HCT116 (cell line): Measurements from ENCODE around the gene RASSF3. TPM values are rescaled to one million over a fixed set of nuclear protein-coding genes. Genes with fewer than 3 reads are reported as not detected.

Experiments used
- ATAC-seq: fragments of 200-7000 bp; cut with Tn5 transposase; 2 replicates; pipeline ENCODE4 v1.9.1; 2020; ENCODE audit warnings: mild to moderate bottlenecking, moderate library complexity
- BruUV-seq: library from RNA; stranded (reverse); fragments of 400-500 nt; replicated peaks from 2 replicates; lab custom pipeline; 2021; lab: Mats Ljungman, UMichigan
- CTCF ChIA-PET: fragments of 300-600 bp; sonication (Branson Sonifier 250); formaldehyde crosslinking; loops from one replicate; lab custom pipeline; 2021; ENCODE audit warnings: antibody characterized with exemption; lab: Charles Lee
- POLR2A ChIA-PET: fragments of 300-600, 350-600 bp; sonication (Branson Sonifier 250); formaldehyde crosslinking; loops from one replicate; lab custom pipeline; 2021; ENCODE audit warnings: antibody characterized with exemption; lab: Charles Lee
- RAD21 ChIA-PET, 2 experiments: fragments of 300-600 bp; sonication (Branson Sonifier 250); formaldehyde crosslinking; loops; one replicate each; lab custom pipeline; 2023; ENCODE audit warnings: low total read pairs in 2 of 2; ENCODE audit not compliant: uncharacterized antibody in 2 of 2, unreplicated experiment in 2 of 2, low non-redundant PET in 1 of 2; lab: Charles Lee
- DNase-seq: peaks from one replicate; pipeline ENCODE4 v3.0.0-alpha.2; 2010; ENCODE audit warnings: low read depth, low spot score
- H2AFZ ChIP-seq: fragments of 200-600 bp; shearing (Covaris generic), sonication (generic); 2 replicates; pipeline ENCODE4 v1.6.1; 2017; ENCODE audit warnings: low read depth, mixed run types, mixed read lengths, antibody characterized with exemption, low read length; ENCODE audit not compliant: poor library complexity, severe bottlenecking
- H3K27ac ChIP-seq: 2 replicates; pipeline ENCODE4 v1.5.1; 2012; ENCODE audit warnings: low read depth, low read length
- H3K27me3 ChIP-seq: fragments of 200-600 bp; sonication (generic); 2 replicates; pipeline ENCODE4 v1.6.1; 2016; ENCODE audit warnings: mixed run types, low read length, mixed read lengths; ENCODE audit not compliant: insufficient read depth
- H3K36me3 ChIP-seq, 2 experiments: fragments of 200-500 bp in 1 of 2; fragments of 200-600 bp in 1 of 2; sonication (Bioruptor generic) in 1 of 2; sonication (generic) in 1 of 2; 2 replicates each; pipeline versions ENCODE4 v1.5.1 to v1.6.1; 2014 to 2016; ENCODE audit warnings: low read length in 2 of 2, inconsistent platforms in 1 of 2, mixed read lengths in 1 of 2, mixed run types in 1 of 2; ENCODE audit not compliant: insufficient read depth in 2 of 2, control insufficient read depth in 1 of 2
- H3K4me1 ChIP-seq, 2 experiments: fragments of 200-600 bp in 1 of 2; sonication (generic) in 1 of 2; 2 replicates each; pipeline versions ENCODE4 v1.5.1 to v1.6.1; 2012 to 2017; ENCODE audit warnings: low read length in 2 of 2, inconsistent platforms in 1 of 2, mild to moderate bottlenecking in 1 of 2, mixed read lengths in 1 of 2, mixed run types in 1 of 2, moderate library complexity in 1 of 2; ENCODE audit not compliant: insufficient read depth in 2 of 2, control insufficient read depth in 1 of 2
- H3K4me2 ChIP-seq: fragments of 200-600 bp; sonication (generic); 2 replicates; pipeline ENCODE4 v1.6.1; 2017; ENCODE audit warnings: mixed run types, low read length, mixed read lengths
- H3K4me3 ChIP-seq, 2 experiments: fragments of 200-600 bp in 1 of 2; sonication (generic) in 1 of 2; replicated peaks in 1 of 2; 2 replicates each; pipeline ENCODE4 v1.5.1; 2011 to 2016; ENCODE audit warnings: low read length in 2 of 2, control low read depth in 1 of 2, low read depth in 1 of 2, mild to moderate bottlenecking in 1 of 2, mixed read lengths in 1 of 2, mixed run types in 1 of 2
- H3K79me2 ChIP-seq: fragments of 200-600 bp; sonication (generic); 2 replicates; pipeline ENCODE4 v1.6.1; 2017; ENCODE audit warnings: mild to moderate bottlenecking, mixed run types, low read length, moderate library complexity, mixed read lengths; ENCODE audit not compliant: insufficient read depth
- H3K9ac ChIP-seq: fragments of 200-600 bp; sonication (generic); 2 replicates; pipeline ENCODE4 v1.6.1; 2016; ENCODE audit warnings: low read length, mixed read lengths
- H3K9me2 ChIP-seq: fragments of 200-600 bp; sonication (generic), shearing (Covaris generic); 2 replicates; pipeline ENCODE4 v1.6.1; 2017; ENCODE audit warnings: mixed run types, mild to moderate bottlenecking, moderate library complexity; ENCODE audit not compliant: insufficient read depth
- H3K9me3 ChIP-seq, 2 experiments: fragments of 200-500 bp in 1 of 2; fragments of 200-600 bp in 1 of 2; sonication (Bioruptor generic) in 1 of 2; sonication (generic) in 1 of 2; 2 replicates each; pipeline ENCODE4 v1.6.1; 2014 to 2017; ENCODE audit warnings: low read length in 2 of 2, mixed read lengths in 2 of 2, inconsistent platforms in 1 of 2, low read depth in 1 of 2, mild to moderate bottlenecking in 1 of 2, mixed run types in 1 of 2, moderate library complexity in 1 of 2; ENCODE audit not compliant: control insufficient read depth in 1 of 2, insufficient read depth in 1 of 2
- H4K20me1 ChIP-seq: fragments of 200-600 bp; sonication (generic), shearing (Covaris generic); 2 replicates; pipeline ENCODE4 v1.6.1; 2017; ENCODE audit warnings: mixed run types, mild to moderate bottlenecking, moderate library complexity; ENCODE audit not compliant: insufficient read depth
- ATF3 ChIP-seq: IDR thresholded peaks from 2 replicates; pipeline ENCODE4 v1.6.1; 2012
- CEBPB ChIP-seq: IDR thresholded peaks from 2 replicates; pipeline ENCODE4 v1.6.1; 2012; ENCODE audit warnings: low read depth
- EGR1 ChIP-seq: IDR thresholded peaks from 2 replicates; pipeline ENCODE4 v1.6.1; 2012; ENCODE audit warnings: low read depth
- FOSL1 ChIP-seq: IDR thresholded peaks from 2 replicates; pipeline ENCODE4 v1.6.1; 2012; ENCODE audit warnings: low read depth
- JUND ChIP-seq: IDR thresholded peaks from 2 replicates; pipeline ENCODE4 v1.6.1; 2012
- POLR2A ChIP-seq: IDR thresholded peaks from 2 replicates; pipeline ENCODE4 v1.7.0; 2011; ENCODE audit warnings: borderline replicate concordance; ENCODE audit not compliant: insufficient read depth, insufficient read length; ENCODE audit errors: extremely low read depth
- RAD21 ChIP-seq: IDR thresholded peaks from 2 replicates; pipeline ENCODE4 v1.6.1; 2012; ENCODE audit warnings: low read depth, mild to moderate bottlenecking
- REST ChIP-seq: IDR thresholded peaks from 2 replicates; pipeline ENCODE4 v1.6.1; 2012; ENCODE audit warnings: low read depth
- SIN3A ChIP-seq: IDR thresholded peaks from 2 replicates; pipeline ENCODE4 v1.6.1; 2012; ENCODE audit warnings: low read depth
- YY1 ChIP-seq: IDR thresholded peaks from 2 replicates; pipeline ENCODE4 v1.6.1; 2011; ENCODE audit warnings: low read length, low read depth, moderate library complexity, mild to moderate bottlenecking; ENCODE audit not compliant: insufficient replicate concordance; ENCODE audit errors: extremely low read depth
- intact Hi-C: fragments of 100-400 bp; cut with micrococcal nuclease; formaldehyde crosslinking; loops from 2 replicates; pipeline ENCODE4 v1.10.0; 2022
- total RNA-seq: library from RNA; stranded (reverse); gene quantifications from one replicate; pipeline ENCODE4 v1.2.1, GENCODE V29; 2021; ENCODE audit not compliant: unreplicated experiment
- TF ChIP-seq, protein P1 (sequence below), 3 experiments: fragments of 200-600 bp in 1 of 3; sonication (generic) in 1 of 3; IDR thresholded peaks in 2 of 3; conservative IDR thresholded peaks in 1 of 3; 2 replicates each; pipeline ENCODE4 v1.5.1; 2012 to 2017; ENCODE audit warnings: low read depth in 2 of 3, low read length in 2 of 3, antibody characterized with exemption in 1 of 3, borderline replicate concordance in 1 of 3, control low read depth in 1 of 3, mild to moderate bottlenecking in 1 of 3, mixed read lengths in 1 of 3, mixed run types in 1 of 3, moderate library complexity in 1 of 3; ENCODE audit not compliant: insufficient read depth in 1 of 3

The RASSF3 gene
- total RNA-seq, 1 experiment from 2014 or later, result 67.1 TPM

DNA sequence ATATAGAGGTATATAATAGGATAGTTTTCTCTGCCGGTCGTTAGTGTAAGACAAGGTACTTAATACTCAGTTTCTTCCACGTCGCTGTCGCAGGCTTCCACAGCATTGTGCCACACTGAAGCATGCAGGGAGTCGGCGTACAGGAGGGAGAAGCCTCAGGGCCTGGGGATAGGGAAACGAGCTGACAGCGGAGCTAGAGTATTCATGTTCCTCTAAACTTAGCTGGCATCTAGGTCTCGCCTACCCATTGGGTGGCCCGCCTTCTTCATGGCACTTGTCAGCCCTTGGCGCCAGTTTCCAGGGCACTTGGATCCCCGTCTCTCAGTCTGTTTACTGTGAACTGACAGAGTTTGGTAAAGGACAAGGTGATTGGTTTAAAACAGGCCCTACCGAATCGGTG, 75.3 kb downstream of the RASSF3 start:
- DNase-seq, result no peak
- RAD21 ChIA-PET, result no interaction called here
- no TSS peak for BruUV-seq
- CTCF ChIA-PET, result interaction anchor here (1.5 kb wide), 1 partner anchor 11 kb away, joined by 3 read pairs; no protein-coding TSS in a partner anchor
- POLR2A ChIA-PET, result no interaction called here
- H3K4me3 ChIP-seq, result no peak overlapping the region
- TF ChIP-seq FOSL1 (no peak), REST (no peak), ATF3 (no peak), YY1 (no peak), POLR2A (no peak), JUND (no peak), EGR1 (no peak), CEBPB (no peak), RAD21 (no peak), SIN3A (no peak)
- TF ChIP-seq, protein P1, sequence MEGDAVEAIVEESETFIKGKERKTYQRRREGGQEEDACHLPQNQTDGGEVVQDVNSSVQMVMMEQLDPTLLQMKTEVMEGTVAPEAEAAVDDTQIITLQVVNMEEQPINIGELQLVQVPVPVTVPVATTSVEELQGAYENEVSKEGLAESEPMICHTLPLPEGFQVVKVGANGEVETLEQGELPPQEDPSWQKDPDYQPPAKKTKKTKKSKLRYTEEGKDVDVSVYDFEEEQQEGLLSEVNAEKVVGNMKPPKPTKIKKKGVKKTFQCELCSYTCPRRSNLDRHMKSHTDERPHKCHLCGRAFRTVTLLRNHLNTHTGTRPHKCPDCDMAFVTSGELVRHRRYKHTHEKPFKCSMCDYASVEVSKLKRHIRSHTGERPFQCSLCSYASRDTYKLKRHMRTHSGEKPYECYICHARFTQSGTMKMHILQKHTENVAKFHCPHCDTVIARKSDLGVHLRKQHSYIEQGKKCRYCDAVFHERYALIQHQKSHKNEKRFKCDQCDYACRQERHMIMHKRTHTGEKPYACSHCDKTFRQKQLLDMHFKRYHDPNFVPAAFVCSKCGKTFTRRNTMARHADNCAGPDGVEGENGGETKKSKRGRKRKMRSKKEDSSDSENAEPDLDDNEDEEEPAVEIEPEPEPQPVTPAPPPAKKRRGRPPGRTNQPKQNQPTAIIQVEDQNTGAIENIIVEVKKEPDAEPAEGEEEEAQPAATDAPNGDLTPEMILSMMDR (IDR thresholded peaks at IDR 0.05 in 2 of 3, conservative IDR thresholded peaks at IDR 0.05 in 1 of 3; ENCODE audit: borderline replicate concordance in 1 of 3, insufficient read depth in 1 of 3, low read depth in 2 of 3, low read length in 2 of 3), result no peak
- H2AFZ ChIP-seq, result no peak overlapping the region
- H3K9ac ChIP-seq, result no peak overlapping the region
- no peaks in the 10 kb centered on the region for H3K9me2 ChIP-seq
- no peaks in the 10 kb centered on the region for H4K20me1 ChIP-seq
- no peak for ATAC-seq
- peaks cover 10 to 17% of the 10 kb centered on the region in 2 experiments; a peak in 3 of 4 replicates for H3K36me3 ChIP-seq
- no peak overlapping the region for H3K27ac ChIP-seq
- intact Hi-C loops, result no loop called here
- peaks cover 42% of the 10 kb centered on the region for H3K79me2 ChIP-seq
- H3K4me2 ChIP-seq, result no peak overlapping the region
- no peaks in the 10 kb centered on the region for H3K9me3 ChIP-seq
- H3K27me3 ChIP-seq, result no peaks in the 10 kb centered on the region
- H3K4me1 ChIP-seq, result peaks cover 10 to 18% of the 10 kb centered on the region in 2 experiments
